Left cardiac atrium (tissue), 4 donors: ENCODE results near the gene ELMO3. TPM values are rescaled to one million over a fixed set of nuclear protein-coding genes. Genes with fewer than 3 reads are reported as not detected.

Experiments used
- ATAC-seq, 2 donors: fragments of 200-7000 bp; cut with Tn5 transposase; one replicate each; pipeline ENCODE4 v1.9.1; 2020; ENCODE audit warnings: mild to moderate bottlenecking in 2 of 2, moderate library complexity in 2 of 2
- DNase-seq: peaks from one replicate; pipeline ENCODE4 v3.0.0-alpha.2; 2020
- intact Hi-C, 2 donors: fragments of 100-400 bp; cut with DNase I; formaldehyde crosslinking; loops; one replicate each; pipeline versions ENCODE4 v1.14.1 to v1.15.1; 2022 to 2023
- microRNA-seq, 2 donors: library from miRNA; unstranded; fragments of <30 nt; microRNA quantifications; one replicate each; pipeline ENCODE4 v1.2.0, GENCODE V29; 2020
- total RNA-seq, 2 donors: library from RNA; stranded (reverse); fragmentation: NEBNext Ultra II Directional; extraction: Animal tissue kit (Norgen Biotek cat#: 25700); gene quantifications; one replicate each; pipeline ENCODE4 v1.2.1, GENCODE V29; 2021
- donor health status: DM: no; HTN: yes; CAD: no.
- donor health status: DM: no; HTN: yes; CAD: no; lungs with severe emphysema.
- donor health status: DM: yes; HTN: yes; CAD: no.
- donor health status: Dilated cardiomyopathy.

Gene ELMO3
- total RNA-seq, 2 donors from 2014 or later: 1.0 to 1.6 TPM

GRCh38 chr16:67245674-67246080 is 46.7 kb downstream of the ELMO3 start:
- no peak for DNase-seq
- intact Hi-C loops: no loop called here
- ATAC-seq: no peak

- peak; percentile 82 for DNase-seq
- ATAC-seq: peak; percentile 47 to 56
- intact Hi-C loops: no loop called here
Measured at GRCh38 chr16:67246081-67246755, 47.3 kb downstream of the ELMO3 start.

GRCh38 chr16:67246756-67247191 is 47.8 kb downstream of the ELMO3 start:
- ATAC-seq: peak in 1 of 2 donors; percentile 0
- intact Hi-C loops: no loop called here
- DNase-seq: peak; percentile 57

GRCh38 chr16:67247192-67248072 is 48.5 kb downstream of the ELMO3 start, which contains the start of gene FHOD1:
Gene FHOD1 (minus strand): TSS chr16:67247481. CDS start chr16:67247410, 71 bp downstream.
- intact Hi-C loops: no loop called here
- DNase-seq (peak; percentile 99), ATAC-seq (peak; percentile 80 to 85)

- intact Hi-C loops: no loop called here
- ATAC-seq (no peak), DNase-seq (no peak)
Measured at GRCh38 chr16:67248073-67248400, 49.1 kb downstream of the ELMO3 start.

- peak; percentile 43 for DNase-seq
- intact Hi-C loops: no loop called here
- peak; percentile 0 to 5 for ATAC-seq
Measured at GRCh38 chr16:67248401-67249177, 49.7 kb downstream of the ELMO3 start, which contains the start of gene SLC9A5. Gene SLC9A5 (plus strand): TSS chr16:67248979. CDS start chr16:67249015, 36 bp downstream.

- DNase-seq (no peak), ATAC-seq (no peak)
- intact Hi-C loops: no loop called here
Measured at GRCh38 chr16:67249178-67250044, 50.5 kb downstream of the ELMO3 start.

GRCh38 chr16:67250045-67250327 is 51.1 kb downstream of the ELMO3 start:
- ATAC-seq (no peak), DNase-seq (peak; percentile 14)
- intact Hi-C loops: no loop called here

GRCh38 chr16:67252609-67253497 is 53.9 kb downstream of the ELMO3 start:
- intact Hi-C loops: no loop called here
- no peak for DNase-seq
- peak in 1 of 2 donors; percentile 46 for ATAC-seq

Small RNA genes within 50 kb of the gene (microRNA-seq; reads per million reads assigned to microRNA genes)
- 145 to 263 reads per million in 2 donors for gene MIR328

Other genes with a start within 250 kb of the ELMO3 start
- gene CES3, start 237.9 kb upstream of the ELMO3 start, total RNA-seq: 1 to 10 TPM in 1 of 2 donors, under 1 TPM in 1; 0.63 to 1.4 TPM
- 1 to 10 TPM; 5.2 to 8.5 TPM for gene CES4A, start 210.5 kb upstream of the ELMO3 start, total RNA-seq
- 10 to 100 TPM; 29.2 to 34.6 TPM for gene CBFB, start 170.0 kb upstream of the ELMO3 start, total RNA-seq
- gene PHAF1, start 89.2 kb upstream of the ELMO3 start, total RNA-seq: 10 to 100 TPM; 11.0 to 11.8 TPM
- gene B3GNT9, start 48.1 kb upstream of the ELMO3 start, total RNA-seq: 10 to 100 TPM; 11.3 to 15.1 TPM
- 10 to 100 TPM; 10.6 to 11.1 TPM for gene TRADD, start 39.2 kb upstream of the ELMO3 start, total RNA-seq
- 1 to 10 TPM; 8.0 to 8.5 TPM for gene FBXL8, start 39.2 kb upstream of the ELMO3 start, total RNA-seq
- gene HSF4, start 34.4 kb upstream of the ELMO3 start, total RNA-seq: 10 to 100 TPM; 24.3 to 48.1 TPM
- 10 to 100 TPM; 58.6 to 80.5 TPM for gene NOL3, start 28.6 kb upstream of the ELMO3 start, total RNA-seq
- gene MATCAP1, start 15.2 kb upstream of the ELMO3 start, total RNA-seq: 10 to 100 TPM; 16.8 to 18.1 TPM
- 1 to 10 TPM; 1.9 to 2.0 TPM for gene EXOC3L1, start 9.0 kb upstream of the ELMO3 start, total RNA-seq
- 10 to 100 TPM; 34.9 to 46.2 TPM for gene E2F4, start 7.0 kb upstream of the ELMO3 start, total RNA-seq
- gene TMEM208, start 28.0 kb downstream of the ELMO3 start, total RNA-seq: 10 to 100 TPM; 17.4 to 25.3 TPM
- 10 to 100 TPM; 18.7 to 25.8 TPM for gene FHOD1, start 48.4 kb downstream of the ELMO3 start, total RNA-seq
- gene SLC9A5, start 49.8 kb downstream of the ELMO3 start, total RNA-seq: 1 to 10 TPM; 1.3 to 1.5 TPM
- gene PLEKHG4, start 80.4 kb downstream of the ELMO3 start, total RNA-seq: 1 to 10 TPM; 1.8 to 2.2 TPM
- gene KCTD19, start 127.6 kb downstream of the ELMO3 start, total RNA-seq: under 1 TPM in 1 of 2 donors, not detected in 1; 0.16 TPM
- not detected for gene LRRC36, start 127.7 kb downstream of the ELMO3 start, total RNA-seq
- 10 to 100 TPM; 22.9 to 40.1 TPM for gene TPPP3, start 194.4 kb downstream of the ELMO3 start, total RNA-seq
- 1 to 10 TPM; 4.6 to 6.8 TPM for gene ZDHHC1, start 217.3 kb downstream of the ELMO3 start, total RNA-seq
- 1 to 10 TPM in 1 of 2 donors, not detected in 1; 1.6 TPM for gene HSD11B2, start 232.0 kb downstream of the ELMO3 start, total RNA-seq